Hepatic stellate cell (primary cell): ENCODE data around the gene STRIT1.

Experiments
- DNase-seq: peaks from one replicate; pipeline ENCODE4 v3.0.0; 2011; ENCODE audit warnings: low spot score

The STRIT1 gene

GRCh38 chr3:155293516-155293915 is at the start of gene STRIT1:
TSS of gene STRIT1 (minus strand) at chr3:155293683.
- DNase-seq = no peak

- DNase-seq = no peak
Observed at GRCh38 chr3:155342344-155342743, 48.9 kb upstream of the STRIT1 start.

GRCh38 chr3:155339052-155339451 is 45.6 kb upstream of the STRIT1 start:
- DNase-seq = no peak

GRCh38 chr3:155335724-155336354 is 42.4 kb upstream of the STRIT1 start:
- no peak for DNase-seq

GRCh38 chr3:155334914-155335723 is 41.6 kb upstream of the STRIT1 start:
- DNase-seq = no peak

GRCh38 chr3:155334215-155334913 is 40.9 kb upstream of the STRIT1 start:
- DNase-seq = no peak

- DNase-seq = no peak
Observed at GRCh38 chr3:155332716-155333115, 39.2 kb upstream of the STRIT1 start.

- no peak for DNase-seq
Observed at GRCh38 chr3:155331078-155331477, 37.6 kb upstream of the STRIT1 start.

GRCh38 chr3:155330370-155330769 is 36.9 kb upstream of the STRIT1 start:
- DNase-seq = no peak

- no peak for DNase-seq
Observed at GRCh38 chr3:155329513-155330048, 36.1 kb upstream of the STRIT1 start.

- no peak for DNase-seq
Observed at GRCh38 chr3:155327871-155328270, 34.4 kb upstream of the STRIT1 start.

GRCh38 chr3:155327430-155327829 is 33.9 kb upstream of the STRIT1 start:
- no peak for DNase-seq

- DNase-seq = no peak
Observed at GRCh38 chr3:155326901-155327300, 33.4 kb upstream of the STRIT1 start.

GRCh38 chr3:155326244-155326643 is 32.8 kb upstream of the STRIT1 start:
- DNase-seq = no peak

- no peak for DNase-seq
Observed at GRCh38 chr3:155325263-155325835, 31.9 kb upstream of the STRIT1 start.

GRCh38 chr3:155323063-155323666 is 29.7 kb upstream of the STRIT1 start:
- peak; percentile 32 for DNase-seq

GRCh38 chr3:155321418-155321817 is 27.9 kb upstream of the STRIT1 start:
- no peak for DNase-seq

- DNase-seq = no peak
Observed at GRCh38 chr3:155320934-155321333, 27.5 kb upstream of the STRIT1 start.

- no peak for DNase-seq
Observed at GRCh38 chr3:155318740-155319139, 25.3 kb upstream of the STRIT1 start.

- DNase-seq = no peak
Observed at GRCh38 chr3:155317211-155317610, 23.7 kb upstream of the STRIT1 start.

- no peak for DNase-seq
Observed at GRCh38 chr3:155316426-155316825, 22.9 kb upstream of the STRIT1 start.

GRCh38 chr3:155313916-155314315 is 20.4 kb upstream of the STRIT1 start:
- no peak for DNase-seq
